Subcutaneous abdominal adipose tissue (tissue), 5 donors: ENCODE results near the gene AARS2.

Experiments
- H3K27ac ChIP-seq: one replicate; pipeline ENCODE4 v1.7.0; 2013; ENCODE audit warnings: low read depth, mild to moderate bottlenecking, inconsistent platforms, low read length, moderate library complexity
- H3K27me3 ChIP-seq, 5 donors: one replicate each; pipeline ENCODE4 v1.7.0; 2013; ENCODE audit warnings: low read length in 5 of 5, inconsistent platforms in 1 of 5; ENCODE audit not compliant: control insufficient read depth in 5 of 5, insufficient read depth in 4 of 5
- H3K36me3 ChIP-seq, 5 donors: one replicate each; pipeline ENCODE4 v1.7.0; 2013; ENCODE audit warnings: low read length in 5 of 5; ENCODE audit not compliant: control insufficient read depth in 5 of 5, insufficient read depth in 5 of 5
- H3K4me1 ChIP-seq, 5 donors: one replicate each; pipeline ENCODE4 v1.7.0; 2013; ENCODE audit warnings: low read length in 5 of 5, mild to moderate bottlenecking in 3 of 5, moderate library complexity in 1 of 5; ENCODE audit not compliant: control insufficient read depth in 5 of 5, insufficient read depth in 5 of 5
- H3K4me3 ChIP-seq, 5 donors: one replicate each; pipeline ENCODE4 v1.7.0; 2013; ENCODE audit warnings: low read length in 5 of 5, low read depth in 1 of 5
- H3K9ac ChIP-seq, 5 donors: one replicate each; pipeline ENCODE4 v1.7.0; 2013; ENCODE audit warnings: low read length in 5 of 5, mild to moderate bottlenecking in 4 of 5, moderate library complexity in 3 of 5
- H3K9me3 ChIP-seq, 5 donors: one replicate each; pipeline ENCODE4 v1.7.0; 2013; ENCODE audit warnings: low read length in 5 of 5; ENCODE audit not compliant: control insufficient read depth in 5 of 5
- donor health status: healthy.
- donor health status: healthy.
- donor health status: healthy.
- donor health status: healthy.
- donor health status: healthy.

Gene AARS2

GRCh38 chr6:44278774-44279697 is 34.1 kb downstream of the AARS2 start:
- Histone ChIP-seq H3K9me3 (no peaks in the 10 kb centered on the region), H3K27ac (no peak overlapping the region), H3K27me3 (peaks cover 20 to 44% (median 38%) of the 10 kb centered on the region in 5 donors), H3K4me3 (no peak overlapping the region), H3K9ac (no peak overlapping the region), H3K36me3 (no peaks in the 10 kb centered on the region), H3K4me1 (peaks cover 0 to 12% (median 7%) of the 10 kb centered on the region in 5 donors)

GRCh38 chr6:44278315-44278714 is 34.8 kb downstream of the AARS2 start:
- H3K4me1 ChIP-seq: peaks cover 0 to 12% (median 7%) of the 10 kb centered on the region in 5 donors
- no peaks in the 10 kb centered on the region for H3K9me3 ChIP-seq
- peaks cover 21 to 46% (median 43%) of the 10 kb centered on the region in 5 donors for H3K27me3 ChIP-seq
- H3K36me3 ChIP-seq: no peaks in the 10 kb centered on the region
- no peak overlapping the region for H3K27ac ChIP-seq
- H3K9ac ChIP-seq: no peak overlapping the region
- no peak overlapping the region for H3K4me3 ChIP-seq

- Histone ChIP-seq H3K9ac (no peak overlapping the region), H3K4me1 (peaks cover 0 to 12% (median 7%) of the 10 kb centered on the region in 5 donors), H3K27me3 (peaks cover 27 to 51% (median 48%) of the 10 kb centered on the region in 5 donors), H3K4me3 (no peak overlapping the region), H3K9me3 (no peaks in the 10 kb centered on the region), H3K36me3 (no peaks in the 10 kb centered on the region), H3K27ac (no peak overlapping the region)
Measured at GRCh38 chr6:44277763-44278162, 35.4 kb downstream of the AARS2 start.

GRCh38 chr6:44276667-44277640 is 36.2 kb downstream of the AARS2 start:
- Histone ChIP-seq H3K4me1 (peaks cover 0 to 12% (median 7%) of the 10 kb centered on the region in 5 donors), H3K9me3 (no peaks in the 10 kb centered on the region), H3K27me3 (peaks cover 35 to 60% (median 50%) of the 10 kb centered on the region in 5 donors), H3K27ac (no peak overlapping the region), H3K9ac (no peak overlapping the region), H3K4me3 (peak overlapping the region in 1 of 5 donors; percentile 56), H3K36me3 (no peaks in the 10 kb centered on the region)

- Histone ChIP-seq H3K9ac (no peak overlapping the region), H3K9me3 (no peaks in the 10 kb centered on the region), H3K4me1 (peaks cover 0 to 16% (median 7%) of the 10 kb centered on the region in 5 donors), H3K27me3 (peaks cover 44 to 69% (median 59%) of the 10 kb centered on the region in 5 donors), H3K36me3 (no peaks in the 10 kb centered on the region), H3K4me3 (peak overlapping the region in 4 of 5 donors; percentile 22 to 56 (median 35)), H3K27ac (no peak overlapping the region)
Measured at GRCh38 chr6:44275749-44276648, 37.1 kb downstream of the AARS2 start.

- peak overlapping the region in 3 of 5 donors; percentile 22 to 56 (median 43) for H3K4me3 ChIP-seq
- H3K27me3 ChIP-seq: peaks cover 44 to 70% (median 60%) of the 10 kb centered on the region in 5 donors
- H3K36me3 ChIP-seq: no peaks in the 10 kb centered on the region
- no peaks in the 10 kb centered on the region for H3K9me3 ChIP-seq
- H3K9ac ChIP-seq: no peak overlapping the region
- H3K4me1 ChIP-seq: peaks cover 0 to 17% (median 7%) of the 10 kb centered on the region in 5 donors
- no peak overlapping the region for H3K27ac ChIP-seq
Measured at GRCh38 chr6:44275271-44275748, 37.8 kb downstream of the AARS2 start.

GRCh38 chr6:44273617-44274016 is 39.5 kb downstream of the AARS2 start:
- Histone ChIP-seq H3K9me3 (no peaks in the 10 kb centered on the region), H3K4me1 (peaks cover 0 to 20% (median 7%) of the 10 kb centered on the region in 5 donors), H3K36me3 (no peaks in the 10 kb centered on the region), H3K9ac (no peak overlapping the region), H3K4me3 (no peak overlapping the region), H3K27ac (no peak overlapping the region), H3K27me3 (peaks cover 57 to 77% (median 60%) of the 10 kb centered on the region in 5 donors)

GRCh38 chr6:44272999-44273566 is 40.1 kb downstream of the AARS2 start:
- Histone ChIP-seq H3K27ac (no peak overlapping the region), H3K9me3 (no peaks in the 10 kb centered on the region), H3K9ac (no peak overlapping the region), H3K36me3 (no peaks in the 10 kb centered on the region), H3K4me1 (peaks cover 0 to 20% (median 7%) of the 10 kb centered on the region in 5 donors), H3K4me3 (no peak overlapping the region), H3K27me3 (peaks cover 57 to 78% (median 65%) of the 10 kb centered on the region in 5 donors)

GRCh38 chr6:44272529-44272928 is 40.6 kb downstream of the AARS2 start:
- H3K9ac ChIP-seq: no peak overlapping the region

More at GRCh38 chr6:44272529-44272928, 40.6 kb downstream of the AARS2 start:
- no peak overlapping the region for H3K27ac ChIP-seq
- peaks cover 51 to 76% (median 66%) of the 10 kb centered on the region in 5 donors for H3K27me3 ChIP-seq
- H3K9me3 ChIP-seq: no peaks in the 10 kb centered on the region
- H3K4me3 ChIP-seq: no peak overlapping the region
- no peaks in the 10 kb centered on the region for H3K36me3 ChIP-seq
- H3K4me1 ChIP-seq: peaks cover 0 to 20% (median 7%) of the 10 kb centered on the region in 5 donors
